GM19023 (cell line): ENCODE results near the gene LCORL.

ENCODE experiments used
- ATAC-seq: cut with Tn5 transposase; IDR thresholded peaks from one replicate; pipeline ENCODE4 v1.9.1; 2021; ENCODE audit warnings: mild to moderate bottlenecking, moderate library complexity; ENCODE audit not compliant: unreplicated experiment

Gene LCORL

GRCh38 chr4:17939054-17939453 lies 82.5 kb downstream of the LCORL start:
- ATAC-seq: no peak

DNA sequence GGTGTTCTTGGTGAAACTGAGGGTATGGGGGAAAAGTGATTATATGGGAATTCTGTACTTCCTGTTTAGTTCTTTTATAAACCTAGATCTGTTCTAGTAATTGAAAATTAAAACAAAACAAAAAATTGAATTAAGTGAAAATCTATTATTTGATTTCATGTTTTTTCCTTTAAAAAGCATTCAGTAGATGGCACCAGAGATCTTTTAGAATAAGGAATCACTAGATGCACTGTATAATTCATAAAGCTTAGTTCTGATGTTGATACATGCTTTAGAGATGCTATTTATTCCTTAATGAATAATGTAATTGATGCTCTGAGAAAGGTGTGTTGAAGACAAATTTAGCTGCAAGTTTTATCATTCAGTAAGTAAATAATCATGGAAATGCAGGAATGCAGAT lies 87.3 kb downstream of the LCORL start:
- ATAC-seq: no peak

DNA sequence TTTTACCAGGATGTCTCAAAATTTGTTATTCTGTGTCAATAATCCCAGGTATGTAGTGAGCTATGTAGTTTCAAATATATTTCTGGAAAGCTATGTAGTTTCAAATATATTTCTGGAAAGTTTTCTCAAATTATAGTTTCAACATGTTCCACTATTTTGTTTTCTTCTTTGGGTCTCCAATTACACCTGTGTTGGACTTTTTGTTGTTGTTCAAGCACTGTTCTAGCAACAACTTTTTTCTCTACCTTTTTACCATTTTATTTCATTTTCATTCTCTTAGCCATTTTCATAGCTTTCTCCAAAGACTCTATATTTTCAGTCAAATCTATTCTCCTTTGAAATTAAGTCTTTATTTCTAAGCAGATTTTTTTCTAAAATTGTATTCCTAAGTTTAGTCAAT lies 88.4 kb downstream of the LCORL start:
- no peak for ATAC-seq

- no peak for ATAC-seq
Observed at GRCh38 chr4:17932041-17932440, 89.5 kb downstream of the LCORL start.

DNA sequence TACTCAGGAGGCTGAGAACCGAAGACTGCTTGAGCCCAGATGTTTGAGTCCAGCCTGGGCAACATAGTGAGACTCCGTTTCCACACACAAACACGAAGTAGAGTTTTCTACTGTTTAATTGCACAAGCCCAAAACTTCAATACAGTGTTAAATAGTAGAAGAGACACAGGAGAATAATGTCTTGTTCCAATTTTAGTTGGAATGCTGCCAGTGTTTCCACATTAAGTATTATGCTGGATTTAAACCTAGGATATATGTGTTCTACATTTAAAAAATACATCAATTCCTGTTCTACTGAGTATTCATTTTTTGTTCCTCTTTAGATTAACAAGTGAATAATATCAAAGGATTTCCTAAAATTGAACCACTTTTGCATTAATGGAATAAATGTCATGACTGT lies 91.3 kb downstream of the LCORL start:
- ATAC-seq: no peak

- ATAC-seq: no peak
Observed at GRCh38 chr4:17924189-17924588, 97.4 kb downstream of the LCORL start.

DNA sequence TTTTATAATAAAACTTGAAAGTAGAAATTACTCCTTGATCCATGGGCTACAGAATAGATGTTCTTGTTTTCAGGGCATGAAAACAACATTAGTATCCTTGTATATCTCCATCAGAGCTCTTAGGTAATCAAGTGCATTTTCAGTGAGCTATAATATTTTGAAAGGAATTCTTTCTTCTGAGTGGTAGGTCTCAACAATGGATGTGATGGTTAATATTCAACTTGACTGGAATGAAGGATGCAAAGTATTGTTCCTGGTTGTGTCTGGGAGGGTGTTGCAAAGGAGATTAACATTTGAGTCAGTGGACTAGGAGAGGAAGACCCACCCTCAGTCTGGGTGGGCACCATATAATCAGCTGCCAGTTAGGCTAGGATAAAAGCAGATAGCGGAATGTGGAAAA lies 100.1 kb downstream of the LCORL start:
- ATAC-seq: no peak

- ATAC-seq: no peak
Observed at GRCh38 chr4:17920681-17921080, 100.9 kb downstream of the LCORL start.

GRCh38 chr4:17915439-17915838 lies 106.1 kb downstream of the LCORL start:
- no peak for ATAC-seq

DNA sequence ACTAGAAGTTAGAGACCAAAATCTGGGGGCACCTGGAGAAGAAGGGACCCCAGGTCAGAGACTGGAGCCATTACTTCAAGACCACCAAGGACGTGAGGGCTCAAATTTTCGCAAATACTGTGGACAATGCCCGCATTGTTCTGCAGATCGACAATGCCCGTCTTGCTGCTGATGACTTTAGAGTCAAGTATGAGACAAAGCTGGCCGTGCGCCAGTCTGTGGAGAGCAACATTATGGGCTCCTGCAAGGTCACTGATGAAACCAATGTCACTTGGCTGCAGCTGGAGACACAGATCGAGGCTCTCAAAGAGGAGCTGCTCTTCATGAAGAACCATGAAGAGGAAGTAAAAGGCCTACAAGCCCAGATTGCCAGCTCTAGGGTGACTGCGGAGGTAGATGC lies 109.5 kb downstream of the LCORL start:
- ATAC-seq: no peak

DNA sequence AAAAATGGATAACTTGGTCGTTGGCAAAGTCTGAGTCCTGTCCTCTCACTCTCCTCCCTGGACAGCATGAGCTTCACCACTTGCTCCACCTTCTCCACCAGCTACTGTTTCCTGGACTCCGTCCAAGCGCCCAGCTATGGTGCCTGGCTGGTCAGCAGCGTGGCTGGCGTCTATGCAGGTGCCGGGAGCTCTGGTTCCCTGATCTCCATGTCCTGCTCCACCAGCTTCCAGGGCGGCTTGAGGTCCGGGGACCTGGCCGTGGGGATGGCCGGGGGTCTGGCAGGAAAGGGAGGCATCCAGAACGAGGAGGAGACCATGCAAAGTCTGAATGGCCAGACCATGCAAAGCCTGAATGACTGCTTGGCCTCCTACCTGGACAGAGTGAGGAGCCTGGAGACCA lies 109.9 kb downstream of the LCORL start:
- ATAC-seq: no peak

DNA sequence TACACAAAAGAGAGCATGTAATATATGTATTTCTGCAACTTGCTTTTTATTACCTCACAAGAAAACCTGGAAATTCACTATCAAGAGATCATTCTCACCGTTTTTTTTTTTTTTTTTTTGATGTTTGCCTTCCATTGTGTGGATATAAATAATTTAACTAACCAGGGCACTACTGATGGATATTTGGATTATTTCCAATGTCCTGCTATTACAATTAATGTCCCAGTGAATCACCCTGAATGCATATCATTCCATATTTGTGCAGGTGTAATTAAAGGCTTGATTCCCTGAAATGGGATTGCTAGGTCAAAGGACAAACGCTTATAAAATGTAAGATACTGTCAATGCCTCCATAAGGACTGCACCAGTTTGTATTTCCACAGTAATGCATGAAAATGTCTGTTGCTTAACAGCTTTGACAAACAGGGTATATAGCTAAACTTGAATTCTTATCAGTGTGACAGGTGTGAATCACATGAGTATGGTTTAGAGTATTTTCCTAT lies 123.0 kb downstream of the LCORL start:
- no peak for ATAC-seq

DNA sequence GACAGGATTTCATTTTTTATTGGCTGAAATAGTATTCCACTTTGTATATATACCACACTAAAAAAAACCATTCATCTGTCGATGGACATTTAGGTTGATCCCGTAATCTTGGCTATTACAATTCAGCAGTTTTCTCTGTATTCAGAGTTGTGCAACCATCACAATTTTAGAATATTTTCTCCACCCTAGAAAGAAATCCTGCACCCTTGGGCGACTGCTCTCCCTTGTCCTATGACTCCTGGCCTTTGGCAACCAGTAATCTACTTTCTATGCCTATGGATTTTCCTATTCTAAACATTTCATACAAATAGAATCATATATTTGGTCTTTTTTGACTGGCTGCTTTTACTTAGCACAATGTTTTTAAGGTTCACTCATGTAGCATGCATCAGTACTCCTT lies 126.1 kb downstream of the LCORL start:
- ATAC-seq: no peak

GRCh38 chr4:17894421-17894820 lies 127.1 kb downstream of the LCORL start:
- ATAC-seq: no peak

DNA sequence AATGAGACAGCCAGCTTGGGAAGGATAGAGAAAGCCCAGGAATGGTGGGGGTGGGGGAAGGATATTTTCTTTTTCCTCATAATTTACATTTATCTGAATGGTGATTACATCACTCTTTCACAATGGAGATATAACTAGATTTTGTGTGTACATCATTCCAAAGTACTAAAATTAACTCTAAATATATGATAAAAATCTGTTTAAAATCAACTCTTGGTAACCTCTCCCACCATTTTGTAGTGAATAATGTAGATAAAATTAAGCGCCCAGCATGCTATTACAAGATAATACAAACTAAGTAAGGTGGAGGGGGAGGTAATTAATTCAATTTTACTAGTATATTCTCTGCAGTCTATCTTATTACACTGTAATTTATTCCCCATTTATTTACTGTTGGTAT lies 131.9 kb downstream of the LCORL start:
- ATAC-seq: no peak

- ATAC-seq: no peak
Observed at GRCh38 chr4:17884511-17884910, 137.0 kb downstream of the LCORL start.

DNA sequence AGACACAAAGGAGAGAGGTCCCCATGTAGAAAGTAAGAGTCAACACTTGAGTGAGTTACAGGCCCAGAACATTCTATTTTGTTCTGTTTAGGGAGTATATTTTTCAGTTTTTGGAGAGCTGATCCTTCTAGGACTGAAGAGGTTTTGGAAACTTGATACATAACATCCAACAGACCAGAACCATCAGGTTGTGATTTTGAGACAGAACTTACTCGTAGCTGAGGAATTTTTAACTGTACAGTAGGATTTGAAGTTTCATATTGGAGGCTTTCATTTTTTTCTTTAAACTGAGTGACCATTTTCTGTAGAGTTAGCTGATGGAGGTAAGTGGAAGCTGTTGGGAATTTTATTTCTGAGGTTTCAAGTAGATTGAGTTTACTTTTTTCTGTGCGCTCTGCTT lies 137.5 kb downstream of the LCORL start:
- ATAC-seq: no peak

DNA sequence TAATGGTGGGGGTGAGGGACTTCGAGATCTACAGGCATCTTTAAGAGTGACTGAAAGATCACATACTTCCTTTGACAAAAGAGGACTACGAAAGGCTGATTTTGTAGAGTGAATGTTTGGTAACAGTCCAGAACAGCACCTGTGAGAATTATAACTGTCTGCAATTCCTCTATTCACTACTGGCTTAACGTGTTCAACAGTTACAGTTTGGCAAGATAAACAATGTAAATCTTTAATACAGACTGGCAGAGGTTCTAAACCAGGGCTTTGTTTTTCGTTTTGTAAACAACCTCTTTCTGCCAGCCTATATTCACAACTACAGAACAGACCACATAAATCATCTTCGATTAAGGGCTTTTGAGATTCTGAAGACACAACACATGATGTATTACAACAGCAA lies 143.9 kb downstream of the LCORL start:
- ATAC-seq: no peak

GRCh38 chr4:17876943-17877342 lies 144.6 kb downstream of the LCORL start:
- no peak for ATAC-seq

- peak; percentile 84 for ATAC-seq
Observed at GRCh38 chr4:17875402-17876070, 146.0 kb downstream of the LCORL start.

DNA sequence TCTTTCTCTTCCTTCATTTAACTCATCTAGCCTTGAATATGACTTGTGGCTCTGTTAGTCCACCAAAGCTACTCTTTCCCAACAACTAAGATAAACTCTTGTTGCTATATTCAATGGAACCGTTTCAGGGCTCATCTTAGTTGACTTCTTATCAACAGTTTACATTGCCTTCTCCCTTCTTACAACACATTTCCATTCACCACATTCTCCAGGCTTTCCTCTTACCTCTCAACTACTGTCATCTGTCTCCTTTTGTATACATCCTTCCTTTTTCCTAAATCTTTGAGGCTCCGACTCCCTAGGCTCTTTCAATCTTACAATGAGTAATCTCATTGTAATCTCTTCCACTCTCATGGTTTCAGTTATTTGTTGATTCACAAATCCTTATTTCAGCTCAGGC lies 152.2 kb downstream of the LCORL start:
- no peak for ATAC-seq

DNA sequence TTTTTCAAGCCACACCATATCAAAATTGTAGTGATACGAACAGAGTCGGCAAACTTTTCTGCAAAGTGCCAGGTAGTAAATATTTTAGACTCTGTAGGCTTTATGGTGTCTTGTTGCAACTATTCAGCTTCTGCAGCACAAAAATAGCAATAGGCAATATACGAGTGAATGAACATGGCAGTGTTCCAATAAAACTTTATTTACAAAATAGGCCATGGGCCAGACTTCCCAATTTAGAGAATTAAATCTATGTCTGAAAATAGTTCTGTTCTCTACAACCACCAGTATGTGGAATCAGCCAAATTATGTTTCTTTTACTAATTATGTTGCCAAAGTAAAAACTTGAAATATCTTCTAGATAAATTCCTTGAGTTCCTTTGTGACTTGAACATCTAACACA lies 154.3 kb downstream of the LCORL start:
- ATAC-seq: no peak

- no peak for ATAC-seq
Observed at GRCh38 chr4:17866810-17867209, 154.7 kb downstream of the LCORL start.
